DMS 273 (cell line): ENCODE measurements around the gene PLCG1.

Experiments used
- DNase-seq: peaks from one replicate; lab custom pipeline; 2025; ENCODE audit not compliant: unreplicated experiment; lab: John Stamatoyannopoulos, UW

Gene PLCG1

DNA sequence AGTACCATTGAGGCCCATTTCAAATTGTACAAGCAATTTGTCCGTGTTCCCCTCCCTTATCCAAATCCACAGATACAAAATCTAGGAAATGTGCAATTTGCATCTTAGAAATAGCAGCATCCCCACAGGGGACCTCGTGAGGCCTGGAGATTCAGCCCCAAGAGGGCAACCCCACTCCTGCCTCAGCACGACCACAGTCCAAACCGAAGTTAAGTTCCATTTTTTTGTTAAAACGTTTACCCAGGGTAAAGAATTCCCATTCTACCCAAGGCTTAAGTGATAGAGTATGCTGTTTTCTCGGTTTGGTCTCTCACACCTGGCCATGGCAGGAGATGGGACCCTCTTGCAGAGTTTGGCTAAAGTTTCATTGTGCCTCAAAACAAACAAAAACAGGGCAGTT, 41.2 kb downstream of the PLCG1 start:
- no peak for DNase-seq

GRCh38 chr20:41178904-41179432, 41.6 kb downstream of the PLCG1 start:
- peak; percentile 34 for DNase-seq

- no peak for DNase-seq
Observed at GRCh38 chr20:41179961-41180360, 42.6 kb downstream of the PLCG1 start.

- DNase-seq: no peak
Observed at GRCh38 chr20:41180599-41181333, 43.4 kb downstream of the PLCG1 start.

- no peak for DNase-seq
Observed at GRCh38 chr20:41181567-41181966, 44.2 kb downstream of the PLCG1 start.

DNA sequence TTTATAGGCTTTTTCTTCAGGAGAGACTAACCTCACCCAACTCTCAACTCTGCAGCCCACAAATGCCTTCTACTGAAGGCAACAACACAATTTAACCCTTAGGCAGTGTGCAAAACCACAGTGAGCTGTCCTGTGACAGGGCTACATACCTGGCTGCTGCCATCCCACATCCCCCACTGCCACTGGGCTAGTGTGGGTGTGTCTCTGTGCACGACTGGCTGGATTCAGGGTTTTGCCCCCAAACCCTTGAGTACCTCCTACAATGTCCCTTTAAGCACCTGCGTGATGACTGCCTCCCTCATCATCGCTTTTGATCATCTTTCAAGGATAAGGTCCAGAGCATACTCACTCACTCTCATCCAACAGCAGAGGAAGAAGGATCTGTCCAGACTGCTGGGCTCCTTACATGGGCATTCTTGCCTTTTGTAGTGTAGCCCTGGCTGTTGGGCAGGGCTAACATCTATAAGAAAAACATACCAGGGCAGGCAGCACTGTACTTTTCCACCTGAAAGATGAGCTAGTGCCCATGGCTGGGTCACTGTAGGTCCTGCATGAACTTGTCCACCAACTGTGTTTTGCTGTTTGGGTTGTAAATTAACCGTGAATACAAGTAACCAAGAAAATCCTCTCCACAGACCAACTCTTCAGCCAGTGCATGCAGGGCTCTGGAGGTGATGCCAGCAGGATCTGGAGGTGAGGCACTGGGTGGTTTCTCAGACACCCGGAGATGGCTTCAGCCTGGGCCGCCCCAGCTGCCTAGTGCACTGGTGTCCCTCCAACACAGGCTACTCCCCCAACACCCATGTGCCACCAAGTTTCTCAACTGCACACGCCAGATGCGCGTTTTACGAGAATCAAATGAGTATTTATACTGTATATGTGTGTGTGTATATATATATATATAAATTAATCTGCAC, 45.2 kb downstream of the PLCG1 start:
- DNase-seq: no peak

DNA sequence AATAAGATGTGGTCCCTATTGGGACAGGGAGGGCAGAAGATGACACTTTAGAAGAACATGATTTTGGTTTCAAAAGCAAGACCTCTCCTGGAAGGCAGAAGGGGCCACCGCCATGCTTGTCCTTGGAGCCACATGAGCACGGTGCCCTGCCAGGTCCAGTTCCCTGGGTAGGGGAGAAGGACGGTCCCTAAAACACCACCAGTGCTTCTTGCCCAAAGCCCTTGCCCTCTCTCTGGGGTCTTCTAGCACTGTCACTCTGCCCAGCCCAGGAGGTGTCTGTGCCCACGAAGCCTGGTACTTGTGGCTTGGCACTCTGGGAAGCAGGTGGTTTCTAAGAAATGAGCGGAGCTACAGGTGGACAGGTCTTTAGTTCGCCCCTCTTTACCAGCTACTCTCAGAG, 46.0 kb downstream of the PLCG1 start:
- no peak for DNase-seq

- DNase-seq: no peak
Observed at GRCh38 chr20:41183831-41184230, 46.5 kb downstream of the PLCG1 start.

GRCh38 chr20:41185013-41185757, 47.8 kb downstream of the PLCG1 start:
- DNase-seq: no peak

- no peak for DNase-seq
Observed at GRCh38 chr20:41187668-41188067, 50.3 kb downstream of the PLCG1 start.

DNA sequence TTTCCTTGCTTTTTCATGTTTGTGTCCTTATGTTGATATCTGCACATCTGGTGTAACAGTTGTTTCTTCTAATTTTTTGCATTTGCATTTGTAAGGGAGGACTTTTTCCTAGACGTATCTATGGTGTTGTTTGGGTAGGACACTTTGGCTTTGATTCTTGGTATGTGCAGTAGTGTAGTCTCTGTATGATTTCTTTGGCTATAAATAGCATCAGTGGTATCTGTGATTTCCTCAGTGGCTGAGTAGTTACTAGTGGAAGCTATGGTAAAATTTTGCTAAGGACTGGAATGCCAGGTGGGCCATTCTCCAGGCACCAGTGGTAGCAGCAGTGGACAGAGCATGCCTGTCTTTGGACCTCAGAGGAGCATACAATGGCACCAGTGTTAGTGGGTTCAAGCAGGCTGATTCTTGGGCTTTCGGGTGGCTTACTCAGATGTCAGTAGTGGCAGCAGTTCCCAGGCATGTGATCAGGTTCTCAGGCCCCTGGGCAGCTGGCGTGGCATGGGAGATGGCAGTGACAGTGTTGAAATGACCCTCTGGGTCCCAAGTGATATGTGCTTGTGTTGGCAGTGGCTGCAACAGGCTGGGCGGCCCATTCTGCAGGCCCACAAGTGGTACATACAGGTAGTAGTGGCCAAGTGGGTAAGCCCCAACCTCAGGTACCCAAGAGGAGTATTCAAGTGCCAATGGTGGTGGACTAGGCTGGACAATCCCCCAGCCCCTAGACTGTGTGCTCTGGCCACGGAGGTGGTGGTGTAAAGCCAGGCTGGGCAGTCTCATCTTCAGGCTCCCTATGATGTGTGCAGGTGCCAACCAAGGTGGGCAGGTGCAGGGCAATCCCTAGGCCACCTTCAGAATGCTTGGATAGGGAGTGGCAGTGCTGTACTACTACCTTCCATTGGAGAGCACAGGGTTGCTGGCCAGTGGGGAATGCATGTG, 54.5 kb downstream of the PLCG1 start:
- DNase-seq: no peak

GRCh38 chr20:41192575-41192974, 55.2 kb downstream of the PLCG1 start:
- no peak for DNase-seq

DNA sequence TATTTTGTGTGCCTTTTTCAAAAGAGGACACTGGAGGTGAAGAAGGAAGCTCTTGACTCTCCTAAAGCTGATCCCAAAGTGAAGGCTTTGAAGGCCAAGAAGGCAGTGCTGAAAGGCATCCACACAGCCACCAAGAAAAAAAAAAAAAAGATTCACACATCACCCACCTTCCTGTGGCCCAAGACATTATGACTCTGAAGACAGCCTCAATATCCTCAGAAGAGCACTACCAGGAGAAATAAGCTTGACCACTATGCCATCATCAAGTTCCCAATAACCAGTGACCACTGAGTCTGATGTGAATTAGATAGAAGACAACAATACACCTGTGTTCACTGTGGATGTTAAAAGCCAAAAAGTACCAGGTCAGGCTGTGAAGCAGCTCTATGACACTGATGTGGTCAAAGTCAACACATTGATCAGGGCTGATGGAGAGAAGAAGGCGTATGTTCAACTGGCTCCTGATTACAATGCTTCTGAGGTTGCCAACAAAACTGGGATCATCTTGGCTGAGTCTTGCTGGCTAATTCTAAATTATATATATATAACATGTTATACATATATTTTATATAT, 59.4 kb downstream of the PLCG1 start:
- no peak for DNase-seq

GRCh38 chr20:41198443-41198842, 61.1 kb downstream of the PLCG1 start:
- no peak for DNase-seq

DNA sequence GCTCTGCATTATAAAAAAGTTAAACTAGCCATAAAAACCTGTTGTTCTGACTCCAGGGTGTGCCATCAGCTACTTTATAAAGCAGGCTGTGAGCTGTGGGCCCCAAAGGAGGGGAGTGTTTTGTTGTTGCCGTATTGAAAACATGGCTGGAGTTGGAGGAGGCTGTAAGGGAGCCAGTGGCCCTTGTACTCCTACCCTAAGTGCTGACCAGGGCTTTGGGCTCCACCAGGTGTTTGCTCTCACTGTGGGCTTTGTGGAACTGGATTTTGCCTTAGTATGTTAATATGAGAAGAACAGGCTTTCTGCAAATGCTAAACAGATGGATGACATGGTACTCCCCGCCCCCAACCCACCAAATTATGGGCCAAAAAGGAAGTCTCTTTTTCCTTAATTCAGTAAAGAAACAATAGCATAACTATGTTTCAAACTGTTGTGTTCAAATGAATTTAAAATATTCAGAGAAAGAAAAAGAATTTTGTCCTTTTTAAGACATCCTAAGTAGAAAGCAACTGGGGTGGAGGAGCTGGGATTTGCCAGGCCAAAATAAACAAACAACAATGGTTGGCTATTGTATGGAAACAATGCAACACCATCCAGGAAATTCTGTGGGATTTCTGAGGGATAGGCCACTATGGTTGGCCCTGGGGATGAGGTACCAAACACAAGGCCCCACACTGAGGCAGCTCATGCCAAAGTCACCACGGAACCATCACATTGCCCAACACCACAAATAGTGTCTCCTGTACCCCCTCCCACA, 63.3 kb downstream of the PLCG1 start:
- DNase-seq: no peak

GRCh38 chr20:41201760-41202159, 64.4 kb downstream of the PLCG1 start:
- no peak for DNase-seq

DNA sequence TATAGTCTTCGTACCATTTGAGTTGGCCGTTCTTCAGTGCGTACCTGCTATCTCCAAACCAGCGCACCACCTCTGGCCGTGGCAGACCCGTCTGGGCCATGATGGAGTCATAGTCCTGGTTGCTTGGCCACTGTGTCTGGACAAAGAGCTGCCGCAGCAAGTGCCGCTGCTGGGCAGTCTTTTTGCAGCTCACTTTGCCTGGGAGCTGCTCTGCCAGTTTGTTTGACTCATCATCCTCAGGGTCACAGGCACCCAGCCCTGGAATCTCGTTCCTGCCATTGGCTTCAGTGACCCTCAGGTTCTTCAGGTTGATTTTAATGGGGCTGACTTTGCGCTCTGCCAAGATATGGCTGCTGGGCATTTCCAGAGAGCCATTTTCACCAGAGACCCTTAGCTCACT, 65.1 kb downstream of the PLCG1 start:
- no peak for DNase-seq

DNA sequence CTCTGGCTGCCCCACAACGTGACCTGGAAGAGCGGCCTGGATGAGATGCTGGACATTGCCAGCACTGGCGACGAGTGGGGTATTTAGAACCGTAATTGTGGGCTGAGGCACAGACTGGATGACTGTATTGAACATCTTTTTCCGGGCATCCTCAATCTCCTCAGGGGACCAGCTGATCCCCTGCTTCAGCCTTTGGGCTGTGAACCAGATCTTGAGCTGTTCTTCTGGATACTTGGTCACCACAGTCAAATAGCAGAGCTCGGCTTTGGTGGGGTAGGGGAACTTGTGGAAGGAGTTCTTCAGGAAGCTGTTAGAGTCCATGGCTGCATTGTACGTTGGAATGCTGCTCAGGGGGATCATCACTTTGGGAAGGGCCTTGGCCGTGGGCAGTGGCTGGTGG, 66.3 kb downstream of the PLCG1 start:
- no peak for DNase-seq
